Activated naive CD4-positive, alpha-beta T cell treated with anti-CD3 and anti-CD28 coated beads, Interleukin-2, amount 50 U/mL, for 16 hours (primary cell): ENCODE data around the gene ISG15.
A peak's percentile ranks its signal among the peaks of the same experiment; 100 is the strongest.
"Not testable (repeated sequence)": the region's sequence is repeated elsewhere in the genome, so short reads cannot be mapped to it uniquely, and the experiment has no call there.

ENCODE experiments used
- DNase-seq: peaks from one replicate; pipeline ENCODE4 v3.0.0-alpha.2; 2020

ISG15 gene

GRCh38 chr1:1047407-1047806 is 34.1 kb downstream of the ISG15 start:
- no peak for DNase-seq

GRCh38 chr1:1047963-1048362 is 34.7 kb downstream of the ISG15 start:
- DNase-seq = no peak

- no peak for DNase-seq
Observed at GRCh38 chr1:1048765-1049164, 35.5 kb downstream of the ISG15 start.

- no peak for DNase-seq
Observed at GRCh38 chr1:1049318-1050165, 36.2 kb downstream of the ISG15 start.

- no peak for DNase-seq
Observed at GRCh38 chr1:1050577-1051052, 37.3 kb downstream of the ISG15 start.

GRCh38 chr1:1051127-1051810 is 38.0 kb downstream of the ISG15 start:
- no peak for DNase-seq

GRCh38 chr1:1052003-1052840 is 38.9 kb downstream of the ISG15 start:
- no peak for DNase-seq

GRCh38 chr1:1053022-1053421 is 39.7 kb downstream of the ISG15 start:
- DNase-seq = no peak

- no peak for DNase-seq
Observed at GRCh38 chr1:1053682-1054081, 40.4 kb downstream of the ISG15 start.

- DNase-seq = no peak
Observed at GRCh38 chr1:1054099-1054700, 40.9 kb downstream of the ISG15 start.

GRCh38 chr1:1054971-1055370 is 41.7 kb downstream of the ISG15 start:
- DNase-seq = no peak

- no peak for DNase-seq
Observed at GRCh38 chr1:1055841-1056736, 42.8 kb downstream of the ISG15 start.

GRCh38 chr1:1057769-1058087 is 44.4 kb downstream of the ISG15 start:
- DNase-seq = not testable (repeated sequence)

- no peak for DNase-seq
Observed at GRCh38 chr1:1058088-1058905, 45.0 kb downstream of the ISG15 start.

- no peak for DNase-seq
Observed at GRCh38 chr1:1058921-1059493, 45.7 kb downstream of the ISG15 start.

- peak; percentile 93 for DNase-seq
Observed at GRCh38 chr1:1059494-1060280, 46.4 kb downstream of the ISG15 start.

- DNase-seq = no peak
Observed at GRCh38 chr1:1060281-1061000, 47.1 kb downstream of the ISG15 start.

GRCh38 chr1:1061682-1062345 is 48.5 kb downstream of the ISG15 start:
- no peak for DNase-seq
